HCT116 (cell line): ENCODE measurements around the gene MAPK1IP1L. TPM values are rescaled to one million over a fixed set of nuclear protein-coding genes. Genes with fewer than 3 reads are reported as not detected.

Experiments used
- ATAC-seq: fragments of 200-7000 bp; cut with Tn5 transposase; 2 replicates; pipeline ENCODE4 v1.9.1; 2020; ENCODE audit warnings: mild to moderate bottlenecking, moderate library complexity
- BruUV-seq: library from RNA; stranded (reverse); fragments of 400-500 nt; replicated peaks from 2 replicates; lab custom pipeline; 2021; lab: Mats Ljungman, UMichigan
- CTCF ChIA-PET: fragments of 300-600 bp; sonication (Branson Sonifier 250); formaldehyde crosslinking; loops from one replicate; lab custom pipeline; 2021; ENCODE audit warnings: antibody characterized with exemption; lab: Charles Lee
- POLR2A ChIA-PET: fragments of 300-600, 350-600 bp; sonication (Branson Sonifier 250); formaldehyde crosslinking; loops from one replicate; lab custom pipeline; 2021; ENCODE audit warnings: antibody characterized with exemption; lab: Charles Lee
- RAD21 ChIA-PET, 2 experiments: fragments of 300-600 bp; sonication (Branson Sonifier 250); formaldehyde crosslinking; loops; one replicate each; lab custom pipeline; 2023; ENCODE audit warnings: low total read pairs in 2 of 2; ENCODE audit not compliant: uncharacterized antibody in 2 of 2, unreplicated experiment in 2 of 2, low non-redundant PET in 1 of 2; lab: Charles Lee
- DNase-seq: peaks from one replicate; pipeline ENCODE4 v3.0.0-alpha.2; 2010; ENCODE audit warnings: low read depth, low spot score
- H2AFZ ChIP-seq: fragments of 200-600 bp; shearing (Covaris generic), sonication (generic); 2 replicates; pipeline ENCODE4 v1.6.1; 2017; ENCODE audit warnings: low read depth, mixed run types, mixed read lengths, antibody characterized with exemption, low read length; ENCODE audit not compliant: poor library complexity, severe bottlenecking
- H3K27ac ChIP-seq: 2 replicates; pipeline ENCODE4 v1.5.1; 2012; ENCODE audit warnings: low read depth, low read length
- H3K27me3 ChIP-seq: fragments of 200-600 bp; sonication (generic); 2 replicates; pipeline ENCODE4 v1.6.1; 2016; ENCODE audit warnings: mixed run types, low read length, mixed read lengths; ENCODE audit not compliant: insufficient read depth
- H3K36me3 ChIP-seq, 2 experiments: fragments of 200-500 bp in 1 of 2; fragments of 200-600 bp in 1 of 2; sonication (Bioruptor generic) in 1 of 2; sonication (generic) in 1 of 2; 2 replicates each; pipeline versions ENCODE4 v1.5.1 to v1.6.1; 2014 to 2016; ENCODE audit warnings: low read length in 2 of 2, inconsistent platforms in 1 of 2, mixed read lengths in 1 of 2, mixed run types in 1 of 2; ENCODE audit not compliant: insufficient read depth in 2 of 2, control insufficient read depth in 1 of 2
- H3K4me1 ChIP-seq, 2 experiments: fragments of 200-600 bp in 1 of 2; sonication (generic) in 1 of 2; 2 replicates each; pipeline versions ENCODE4 v1.5.1 to v1.6.1; 2012 to 2017; ENCODE audit warnings: low read length in 2 of 2, inconsistent platforms in 1 of 2, mild to moderate bottlenecking in 1 of 2, mixed read lengths in 1 of 2, mixed run types in 1 of 2, moderate library complexity in 1 of 2; ENCODE audit not compliant: insufficient read depth in 2 of 2, control insufficient read depth in 1 of 2
- H3K4me2 ChIP-seq: fragments of 200-600 bp; sonication (generic); 2 replicates; pipeline ENCODE4 v1.6.1; 2017; ENCODE audit warnings: mixed run types, low read length, mixed read lengths
- H3K4me3 ChIP-seq, 2 experiments: fragments of 200-600 bp in 1 of 2; sonication (generic) in 1 of 2; replicated peaks in 1 of 2; 2 replicates each; pipeline ENCODE4 v1.5.1; 2011 to 2016; ENCODE audit warnings: low read length in 2 of 2, control low read depth in 1 of 2, low read depth in 1 of 2, mild to moderate bottlenecking in 1 of 2, mixed read lengths in 1 of 2, mixed run types in 1 of 2
- H3K79me2 ChIP-seq: fragments of 200-600 bp; sonication (generic); 2 replicates; pipeline ENCODE4 v1.6.1; 2017; ENCODE audit warnings: mild to moderate bottlenecking, mixed run types, low read length, moderate library complexity, mixed read lengths; ENCODE audit not compliant: insufficient read depth
- H3K9ac ChIP-seq: fragments of 200-600 bp; sonication (generic); 2 replicates; pipeline ENCODE4 v1.6.1; 2016; ENCODE audit warnings: low read length, mixed read lengths
- H3K9me2 ChIP-seq: fragments of 200-600 bp; sonication (generic), shearing (Covaris generic); 2 replicates; pipeline ENCODE4 v1.6.1; 2017; ENCODE audit warnings: mixed run types, mild to moderate bottlenecking, moderate library complexity; ENCODE audit not compliant: insufficient read depth
- H3K9me3 ChIP-seq, 2 experiments: fragments of 200-500 bp in 1 of 2; fragments of 200-600 bp in 1 of 2; sonication (Bioruptor generic) in 1 of 2; sonication (generic) in 1 of 2; 2 replicates each; pipeline ENCODE4 v1.6.1; 2014 to 2017; ENCODE audit warnings: low read length in 2 of 2, mixed read lengths in 2 of 2, inconsistent platforms in 1 of 2, low read depth in 1 of 2, mild to moderate bottlenecking in 1 of 2, mixed run types in 1 of 2, moderate library complexity in 1 of 2; ENCODE audit not compliant: control insufficient read depth in 1 of 2, insufficient read depth in 1 of 2
- H4K20me1 ChIP-seq: fragments of 200-600 bp; sonication (generic), shearing (Covaris generic); 2 replicates; pipeline ENCODE4 v1.6.1; 2017; ENCODE audit warnings: mixed run types, mild to moderate bottlenecking, moderate library complexity; ENCODE audit not compliant: insufficient read depth
- CEBPB ChIP-seq: IDR thresholded peaks from 2 replicates; pipeline ENCODE4 v1.6.1; 2012; ENCODE audit warnings: low read depth
- ELF1 ChIP-seq: IDR thresholded peaks from 2 replicates; pipeline ENCODE4 v1.6.1; 2012; ENCODE audit warnings: low read depth, borderline replicate concordance
- EZH2 ChIP-seq: fragments of 200-600 bp; sonication (generic); IDR thresholded peaks from 2 replicates; pipeline ENCODE4 v1.6.1; 2017; ENCODE audit warnings: antibody characterized with exemption, mixed run types
- EZH2phosphoT487 ChIP-seq: fragments of 200-600 bp; IDR thresholded peaks from 2 replicates; pipeline ENCODE4 v1.6.1; 2018; ENCODE audit warnings: antibody characterized with exemption, borderline replicate concordance
- FOSL1 ChIP-seq: IDR thresholded peaks from 2 replicates; pipeline ENCODE4 v1.6.1; 2012; ENCODE audit warnings: low read depth
- JUND ChIP-seq: IDR thresholded peaks from 2 replicates; pipeline ENCODE4 v1.6.1; 2012
- POLR2A ChIP-seq: IDR thresholded peaks from 2 replicates; pipeline ENCODE4 v1.7.0; 2011; ENCODE audit warnings: borderline replicate concordance; ENCODE audit not compliant: insufficient read depth, insufficient read length; ENCODE audit errors: extremely low read depth
- POLR2AphosphoS5 ChIP-seq: IDR thresholded peaks from 2 replicates; pipeline ENCODE4 v1.6.1; 2011; ENCODE audit warnings: mild to moderate bottlenecking, low read depth, low read length, moderate library complexity
- RAD21 ChIP-seq: IDR thresholded peaks from 2 replicates; pipeline ENCODE4 v1.6.1; 2012; ENCODE audit warnings: low read depth, mild to moderate bottlenecking
- REST ChIP-seq: IDR thresholded peaks from 2 replicates; pipeline ENCODE4 v1.6.1; 2012; ENCODE audit warnings: low read depth
- SIN3A ChIP-seq: IDR thresholded peaks from 2 replicates; pipeline ENCODE4 v1.6.1; 2012; ENCODE audit warnings: low read depth
- SRF ChIP-seq: IDR thresholded peaks from 2 replicates; pipeline ENCODE4 v1.6.1; 2012; ENCODE audit warnings: low read depth
- TCF7L2 ChIP-seq: IDR thresholded peaks from 2 replicates; pipeline ENCODE4 v1.7.0; 2011; ENCODE audit warnings: borderline replicate concordance, inconsistent platforms; ENCODE audit not compliant: insufficient read depth, insufficient read length; ENCODE audit errors: extremely low read depth
- YY1 ChIP-seq: IDR thresholded peaks from 2 replicates; pipeline ENCODE4 v1.6.1; 2011; ENCODE audit warnings: low read length, low read depth, moderate library complexity, mild to moderate bottlenecking; ENCODE audit not compliant: insufficient replicate concordance; ENCODE audit errors: extremely low read depth
- ZNF274 ChIP-seq: fragments of 200-500 bp; sonication (Bioruptor generic); IDR thresholded peaks from 2 replicates; pipeline ENCODE4 v1.6.1; 2014; ENCODE audit warnings: mild to moderate bottlenecking, low read depth, low read length, inconsistent platforms
- intact Hi-C: fragments of 100-400 bp; cut with micrococcal nuclease; formaldehyde crosslinking; loops from 2 replicates; pipeline ENCODE4 v1.10.0; 2022
- total RNA-seq: library from RNA; stranded (reverse); gene quantifications from one replicate; pipeline ENCODE4 v1.2.1, GENCODE V29; 2021; ENCODE audit not compliant: unreplicated experiment
- TF ChIP-seq, protein P1 (sequence below): IDR thresholded peaks from 2 replicates; pipeline ENCODE4 v1.6.1; 2012

Gene MAPK1IP1L
- total RNA-seq, 1 experiment from 2014 or later, result 101 TPM

DNA sequence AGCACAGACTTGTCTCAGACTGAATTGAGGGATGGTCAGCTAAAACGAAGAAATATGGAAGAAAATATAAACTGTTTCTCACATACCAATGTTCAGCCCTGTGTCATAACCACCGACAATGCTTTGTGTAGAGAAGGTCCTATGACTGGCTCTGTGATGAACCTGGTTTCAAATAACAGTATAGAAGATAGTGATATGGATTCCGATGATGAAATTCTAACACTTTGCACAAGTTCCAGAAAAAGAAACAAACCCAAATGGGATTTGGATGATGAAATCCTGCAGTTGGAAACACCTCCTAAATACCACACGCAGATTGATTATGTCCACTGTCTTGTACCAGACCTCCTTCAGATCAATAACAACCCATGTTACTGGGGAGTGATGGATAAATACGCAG is 7.9 kb upstream of the MAPK1IP1L start:
- TF ChIP-seq JUND (no peak), POLR2AphosphoS5 (no peak), EZH2 (no peak), ZNF274 (no peak), RAD21 (no peak)
- CTCF ChIA-PET, result no interaction called here
- no peaks in the 10 kb centered on the region for H3K9me2 ChIP-seq
- H2AFZ ChIP-seq, result no peak overlapping the region
- ATAC-seq, result no peak
- RAD21 ChIA-PET, result no interaction called here
- DNase-seq, result no peak
- H3K36me3 ChIP-seq, result peaks cover 14% of the 10 kb centered on the region in 2 experiments; a peak in 3 of 4 replicates
- H3K27ac ChIP-seq, result no peak overlapping the region
- BruUV-seq, result no TSS peak
- H3K9me3 ChIP-seq, result no peaks in the 10 kb centered on the region
- H3K4me3 ChIP-seq, result no peak overlapping the region
- peaks cover 34% of the 10 kb centered on the region for H3K79me2 ChIP-seq
- POLR2A ChIA-PET, result interaction anchor here (2.1 kb wide), 1 partner anchor 16 kb away, joined by 5 read pairs; the partner anchor contains the start of genes SOCS4 and WDHD1
- peaks cover 0 to 2% of the 10 kb centered on the region in 2 experiments; a peak in 1 of 4 replicates for H3K4me1 ChIP-seq
- H4K20me1 ChIP-seq, result no peaks in the 10 kb centered on the region
- no peak overlapping the region for H3K9ac ChIP-seq
- H3K27me3 ChIP-seq, result no peaks in the 10 kb centered on the region
- intact Hi-C loops, result no loop called here
- no peak overlapping the region for H3K4me2 ChIP-seq

- POLR2A ChIA-PET, result interaction anchor here (0.9 kb wide), 1 partner anchor 26 kb away, joined by 3 read pairs; no protein-coding TSS in a partner anchor
- H3K4me1 ChIP-seq, result no peaks in the 10 kb centered on the region
- H3K79me2 ChIP-seq, result peaks cover 18% of the 10 kb centered on the region
- H3K27me3 ChIP-seq, result no peaks in the 10 kb centered on the region
- H2AFZ ChIP-seq, result no peak overlapping the region
- intact Hi-C loops, result no loop called here
- no peak overlapping the region for H3K27ac ChIP-seq
- ATAC-seq (no peak), DNase-seq (no peak)
- RAD21 ChIA-PET, result no interaction called here
- BruUV-seq, result no TSS peak
- no peaks in the 10 kb centered on the region for H3K9me2 ChIP-seq
- H3K9me3 ChIP-seq, result no peaks in the 10 kb centered on the region
- peaks cover 14% of the 10 kb centered on the region in 2 experiments; a peak in 3 of 4 replicates for H3K36me3 ChIP-seq
- no peaks in the 10 kb centered on the region for H4K20me1 ChIP-seq
- CTCF ChIA-PET, result no interaction called here
- H3K4me2 ChIP-seq, result no peak overlapping the region
- H3K9ac ChIP-seq, result no peak overlapping the region
- H3K4me3 ChIP-seq, result no peak overlapping the region
- no peak for TF ChIP-seq SIN3A
- TF ChIP-seq POLR2A, result no peak
- no peak for TF ChIP-seq SRF
- TF ChIP-seq ELF1, result no peak
- no peak for TF ChIP-seq REST
- TF ChIP-seq POLR2AphosphoS5, result no peak
- no peak for TF ChIP-seq YY1
- TF ChIP-seq TCF7L2, result no peak
- TF ChIP-seq JUND, result no peak
- TF ChIP-seq, protein P1, sequence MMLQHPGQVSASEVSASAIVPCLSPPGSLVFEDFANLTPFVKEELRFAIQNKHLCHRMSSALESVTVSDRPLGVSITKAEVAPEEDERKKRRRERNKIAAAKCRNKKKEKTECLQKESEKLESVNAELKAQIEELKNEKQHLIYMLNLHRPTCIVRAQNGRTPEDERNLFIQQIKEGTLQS, result no peak
- no peak for TF ChIP-seq FOSL1
- no peak for TF ChIP-seq ZNF274
- no peak for TF ChIP-seq EZH2phosphoT487
- TF ChIP-seq CEBPB, result no peak
Measured at GRCh38 chr14:55045087-55045486, 6.4 kb upstream of the MAPK1IP1L start.
